Measurements from ENCODE around the gene GTF3A.

GRCh38 chr13:27423333-27423732 is 1.1 kb upstream of the GTF3A start:
- TF ChIP-seq EZH2 (IDR thresholded peaks at IDR 0.05; ENCODE audit: borderline replicate concordance, low read depth, low read length, severe bottlenecking) = no peak
- TF ChIP-seq, protein P1, sequence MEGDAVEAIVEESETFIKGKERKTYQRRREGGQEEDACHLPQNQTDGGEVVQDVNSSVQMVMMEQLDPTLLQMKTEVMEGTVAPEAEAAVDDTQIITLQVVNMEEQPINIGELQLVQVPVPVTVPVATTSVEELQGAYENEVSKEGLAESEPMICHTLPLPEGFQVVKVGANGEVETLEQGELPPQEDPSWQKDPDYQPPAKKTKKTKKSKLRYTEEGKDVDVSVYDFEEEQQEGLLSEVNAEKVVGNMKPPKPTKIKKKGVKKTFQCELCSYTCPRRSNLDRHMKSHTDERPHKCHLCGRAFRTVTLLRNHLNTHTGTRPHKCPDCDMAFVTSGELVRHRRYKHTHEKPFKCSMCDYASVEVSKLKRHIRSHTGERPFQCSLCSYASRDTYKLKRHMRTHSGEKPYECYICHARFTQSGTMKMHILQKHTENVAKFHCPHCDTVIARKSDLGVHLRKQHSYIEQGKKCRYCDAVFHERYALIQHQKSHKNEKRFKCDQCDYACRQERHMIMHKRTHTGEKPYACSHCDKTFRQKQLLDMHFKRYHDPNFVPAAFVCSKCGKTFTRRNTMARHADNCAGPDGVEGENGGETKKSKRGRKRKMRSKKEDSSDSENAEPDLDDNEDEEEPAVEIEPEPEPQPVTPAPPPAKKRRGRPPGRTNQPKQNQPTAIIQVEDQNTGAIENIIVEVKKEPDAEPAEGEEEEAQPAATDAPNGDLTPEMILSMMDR (IDR thresholded peaks at IDR 0.05; ENCODE audit: borderline replicate concordance, extremely low read depth, low read length, poor library complexity, severe bottlenecking) = no peak

Measured in DND-41 (cell line).